H9 (cell line): ENCODE results near the gene EPHA2. TPM values are rescaled to one million over a fixed set of nuclear protein-coding genes. Genes with fewer than 3 reads are reported as not detected.

Experiments
- DNase-seq: peaks from one replicate; pipeline ENCODE4 v3.0.0-alpha.2; 2017
- H2AFZ ChIP-seq: one replicate; pipeline ENCODE4 v1.6.1; 2013; ENCODE audit warnings: mild to moderate bottlenecking, low read length, control low read depth, moderate library complexity
- H2AK5ac ChIP-seq: 2 replicates; pipeline ENCODE4 v1.6.1; 2013; ENCODE audit warnings: low read length, control low read depth, mixed read lengths; ENCODE audit not compliant: insufficient read length
- H2BK120ac ChIP-seq: one replicate; pipeline ENCODE4 v1.6.1; 2013; ENCODE audit warnings: low read depth, mild to moderate bottlenecking, low read length, control low read depth, inconsistent platforms; ENCODE audit not compliant: poor library complexity, severe bottlenecking
- H2BK12ac ChIP-seq: 2 replicates; pipeline ENCODE4 v1.6.1; 2013; ENCODE audit warnings: low read length, control low read depth, mixed read lengths, low read depth; ENCODE audit not compliant: insufficient read length
- H2BK15ac ChIP-seq: 2 replicates; pipeline ENCODE4 v1.6.1; 2013; ENCODE audit warnings: low read depth, low read length, control low read depth
- H2BK20ac ChIP-seq: one replicate; pipeline ENCODE4 v1.6.1; 2013; ENCODE audit warnings: low read depth, mild to moderate bottlenecking, low read length, control low read depth, inconsistent platforms; ENCODE audit not compliant: poor library complexity, severe bottlenecking
- H2BK5ac ChIP-seq: 2 replicates; pipeline ENCODE4 v1.6.1; 2013; ENCODE audit warnings: low read length, control low read depth, mixed read lengths; ENCODE audit not compliant: insufficient read length
- H3K14ac ChIP-seq: 2 replicates; pipeline ENCODE4 v1.6.1; 2013; ENCODE audit warnings: low read length, control low read depth; ENCODE audit not compliant: insufficient read depth
- H3K18ac ChIP-seq: 2 replicates; pipeline ENCODE4 v1.6.1; 2013; ENCODE audit warnings: low read depth, mild to moderate bottlenecking, mixed read lengths, low read length, control low read depth; ENCODE audit not compliant: insufficient read length
- H3K23ac ChIP-seq: 2 replicates; pipeline ENCODE4 v1.6.1; 2013; ENCODE audit warnings: low read length, control low read depth, mixed read lengths, low read depth; ENCODE audit not compliant: insufficient read length
- H3K23me2 ChIP-seq: 2 replicates; pipeline ENCODE4 v1.6.1; 2013; ENCODE audit warnings: low read depth, mild to moderate bottlenecking, mixed read lengths, low read length, control low read depth; ENCODE audit not compliant: insufficient read length, poor library complexity, severe bottlenecking
- H3K27ac ChIP-seq: 2 replicates; pipeline ENCODE4 v1.5.1; 2013; ENCODE audit warnings: low read length, control low read depth, mixed read lengths, low read depth; ENCODE audit not compliant: insufficient read length
- H3K27me3 ChIP-seq: 2 replicates; pipeline ENCODE4 v1.6.1; 2013; ENCODE audit warnings: low read length, control low read depth, inconsistent platforms; ENCODE audit not compliant: insufficient read depth
- H3K4ac ChIP-seq: 2 replicates; pipeline ENCODE4 v1.6.1; 2013; ENCODE audit warnings: low read depth, mild to moderate bottlenecking, control low read depth, inconsistent platforms, low read length, moderate library complexity
- H3K4me1 ChIP-seq: 2 replicates; pipeline ENCODE4 v1.6.1; 2013; ENCODE audit warnings: low read length, control low read depth, inconsistent platforms; ENCODE audit not compliant: insufficient read depth
- H3K4me2 ChIP-seq: 2 replicates; pipeline ENCODE4 v1.6.1; 2013; ENCODE audit warnings: low read length, control low read depth, mixed read lengths; ENCODE audit not compliant: insufficient read length, insufficient read depth
- H3K56ac ChIP-seq: 2 replicates; pipeline ENCODE4 v1.6.1; 2013; ENCODE audit warnings: low read depth, mild to moderate bottlenecking, mixed read lengths, low read length, control low read depth; ENCODE audit not compliant: insufficient read length
- H3K79me1 ChIP-seq: 2 replicates; pipeline ENCODE4 v1.6.1; 2013; ENCODE audit warnings: low read depth, mild to moderate bottlenecking, moderate library complexity, low read length, control low read depth, inconsistent platforms; ENCODE audit not compliant: insufficient read depth, poor library complexity, severe bottlenecking
- H3K79me2 ChIP-seq: 2 replicates; pipeline ENCODE4 v1.6.1; 2013; ENCODE audit warnings: low read length, control low read depth, inconsistent platforms; ENCODE audit not compliant: insufficient read depth
- H3K9ac ChIP-seq: 2 replicates; pipeline ENCODE4 v1.6.1; 2013; ENCODE audit warnings: low read length, control low read depth, mixed read lengths; ENCODE audit not compliant: insufficient read length; ENCODE audit errors: extremely low read depth
- H3K9me3 ChIP-seq: one replicate; pipeline ENCODE4 v1.6.1; 2013; ENCODE audit warnings: low read depth, low read length, inconsistent platforms; ENCODE audit not compliant: control insufficient read depth
- H3T11ph ChIP-seq: one replicate; pipeline ENCODE4 v1.6.1; 2013; ENCODE audit warnings: mild to moderate bottlenecking, low read length, control low read depth, inconsistent platforms
- H4K20me1 ChIP-seq: one replicate; pipeline ENCODE4 v1.6.1; 2013; ENCODE audit not compliant: control insufficient read depth, insufficient read length, insufficient read depth
- H4K5ac ChIP-seq: 2 replicates; pipeline ENCODE4 v1.6.1; 2013; ENCODE audit warnings: low read depth, mild to moderate bottlenecking, mixed read lengths, low read length, control low read depth; ENCODE audit not compliant: insufficient read length
- H4K8ac ChIP-seq: replicated peaks from 2 replicates; pipeline ENCODE4 v1.6.1; 2013; ENCODE audit warnings: low read length, control low read depth, mixed read lengths, low read depth; ENCODE audit not compliant: insufficient read length
- H4K91ac ChIP-seq: 2 replicates; pipeline ENCODE4 v1.6.1; 2013; ENCODE audit warnings: low read depth, mild to moderate bottlenecking, moderate library complexity, mixed read lengths, low read length, control low read depth; ENCODE audit not compliant: insufficient read length
- H3K27ac Mint-ChIP-seq, 3 experiments: 2 replicates in 2 of 3; 3 replicates in 1 of 3; pipeline ENCODE4 v1.8.0; 2020 to 2021; ENCODE audit warnings: mixed read lengths in 3 of 3, mild to moderate bottlenecking in 1 of 3, moderate library complexity in 1 of 3
- H3K27me3 Mint-ChIP-seq: 2 replicates; pipeline ENCODE4 v1.8.0; 2021; ENCODE audit warnings: low read depth, mild to moderate bottlenecking, moderate library complexity, mixed read lengths
- H3K36me3 Mint-ChIP-seq, 3 experiments: 2 replicates in 2 of 3; 3 replicates in 1 of 3; pipeline ENCODE4 v1.8.0; 2020 to 2021; ENCODE audit warnings: low read depth in 3 of 3, mixed read lengths in 3 of 3; ENCODE audit not compliant: insufficient read depth in 1 of 3
- H3K4me1 Mint-ChIP-seq, 2 experiments: 2 replicates each; pipeline ENCODE4 v1.8.0; 2020; ENCODE audit warnings: mixed read lengths in 2 of 2
- H3K4me3 Mint-ChIP-seq, 2 experiments: 2 replicates in 1 of 2; 3 replicates in 1 of 2; pipeline ENCODE4 v1.8.0; 2020 to 2021; ENCODE audit warnings: mild to moderate bottlenecking in 2 of 2, mixed read lengths in 2 of 2, moderate library complexity in 1 of 2
- H3K9me3 Mint-ChIP-seq, 2 experiments: 2 replicates in 1 of 2; 3 replicates in 1 of 2; pipeline ENCODE4 v1.8.0; 2020; ENCODE audit warnings: mild to moderate bottlenecking in 2 of 2, mixed read lengths in 2 of 2, moderate library complexity in 1 of 2
- WGBS: extraction: QIAGEN DNeasy Blood & Tissue Kit; methylation state at CpG from one replicate; pipeline ENCODE4 v1.1.7; 2013; ENCODE audit warnings: missing lambda C conversion rate, low lambda C conversion rate, mixed read lengths; ENCODE audit not compliant: insufficient read length; ENCODE audit errors: extremely low coverage; 5-methylcytosine and 5-hydroxymethylcytosine counted together
- total RNA-seq: library from RNA; stranded (reverse); gene quantifications from 2 replicates; pipeline ENCODE4 v1.2.1, GENCODE V29; 2021
- TF ChIP-seq, protein P1 (sequence below): fragments of 200-600 bp; sonication (generic); conservative IDR thresholded peaks from 3 replicates; pipeline ENCODE4 v1.8.0; 2021; ENCODE audit warnings: antibody characterized with exemption, mild to moderate bottlenecking

The EPHA2 gene
- total RNA-seq, 1 experiment from 2014 or later = 33.1 TPM

DNA sequence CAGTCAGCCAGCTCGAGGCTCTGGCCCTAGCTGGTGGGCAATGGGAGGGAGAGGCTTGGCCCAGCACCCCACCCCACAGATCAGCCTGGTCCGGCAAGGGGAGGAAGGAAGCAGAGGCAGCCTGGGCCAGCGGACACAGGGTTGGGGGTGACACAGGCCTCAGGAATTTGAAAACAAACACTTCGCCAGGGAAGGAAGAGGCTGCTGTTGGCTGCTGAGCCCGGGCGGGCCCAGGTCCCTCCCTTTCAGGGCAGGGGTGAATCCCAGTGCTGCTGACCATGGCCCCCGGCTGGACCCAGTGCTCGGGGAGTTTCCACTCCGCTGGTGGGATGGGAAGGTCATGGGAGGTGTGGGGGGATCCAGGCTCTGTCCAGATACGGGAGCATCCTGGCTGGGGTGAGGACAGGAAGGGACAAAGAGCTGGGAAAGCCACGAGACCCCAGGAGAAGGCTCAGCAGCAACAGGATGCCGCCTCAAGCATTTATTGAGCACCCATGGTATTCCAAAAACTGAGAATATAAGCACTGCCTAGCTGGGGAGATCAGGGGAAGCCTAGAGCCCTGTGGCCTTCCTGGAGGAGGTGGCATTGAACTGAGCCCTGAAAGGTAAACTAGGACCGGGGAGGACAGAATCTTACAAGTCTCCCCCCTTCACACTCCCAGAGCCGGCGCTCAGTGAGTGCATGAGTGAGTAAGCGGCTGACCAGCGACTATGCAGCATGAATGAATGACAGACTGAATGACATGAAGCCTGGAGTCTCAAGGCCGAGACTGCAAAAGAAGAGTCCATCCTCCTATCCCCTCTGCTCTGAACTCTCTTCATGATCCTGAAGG lies 26.2 kb upstream of the EPHA2 start:
- Mint-ChIP-seq H3K27ac (peak overlapping the region; percentile 94 to 98 (median 96)), H3K9me3 (no peaks in the 10 kb centered on the region)

More for the DNA sequence above, 26.2 kb upstream of the EPHA2 start:
- Mint-ChIP-seq H3K27me3 (peaks cover 3% of the 10 kb centered on the region), H3K4me1 (peaks cover 12 to 20% of the 10 kb centered on the region in 2 experiments), H3K4me3 (peak overlapping the region in 1 of 2 experiments; percentile 50; a peak in 1 of 5 replicates), H3K36me3 (no peaks in the 10 kb centered on the region)
- Histone ChIP-seq H2BK12ac (peak overlapping the region; percentile 71), H3T11ph (no peak overlapping the region), H4K20me1 (no peaks in the 10 kb centered on the region), H3K23me2 (no peaks in the 10 kb centered on the region), H3K14ac (peak overlapping the region; percentile 88), H3K23ac (no peak overlapping the region), H3K4ac (no peak overlapping the region), H3K4me2 (no peak overlapping the region), H4K8ac (no peak overlapping the region), H2BK120ac (no peak overlapping the region), H3K79me2 (no peaks in the 10 kb centered on the region), H2AFZ (no peak overlapping the region), H3K9me3 (no peaks in the 10 kb centered on the region), H2BK20ac (no peak overlapping the region), H2BK5ac (no peak overlapping the region), H4K5ac (no peak overlapping the region), H2AK5ac (no peak overlapping the region), H3K18ac (peak overlapping the region; percentile 78), H2BK15ac (no peak overlapping the region), H3K9ac (no peak overlapping the region), H3K79me1 (no peaks in the 10 kb centered on the region), H3K27me3 (no peaks in the 10 kb centered on the region), H4K91ac (no peak overlapping the region), H3K56ac (no peak overlapping the region), H3K27ac (no peak overlapping the region), H3K4me1 (no peaks in the 10 kb centered on the region)
- no CpG with 5 or more reads among the region's 18 CpGs for WGBS
- TF ChIP-seq, protein P1, sequence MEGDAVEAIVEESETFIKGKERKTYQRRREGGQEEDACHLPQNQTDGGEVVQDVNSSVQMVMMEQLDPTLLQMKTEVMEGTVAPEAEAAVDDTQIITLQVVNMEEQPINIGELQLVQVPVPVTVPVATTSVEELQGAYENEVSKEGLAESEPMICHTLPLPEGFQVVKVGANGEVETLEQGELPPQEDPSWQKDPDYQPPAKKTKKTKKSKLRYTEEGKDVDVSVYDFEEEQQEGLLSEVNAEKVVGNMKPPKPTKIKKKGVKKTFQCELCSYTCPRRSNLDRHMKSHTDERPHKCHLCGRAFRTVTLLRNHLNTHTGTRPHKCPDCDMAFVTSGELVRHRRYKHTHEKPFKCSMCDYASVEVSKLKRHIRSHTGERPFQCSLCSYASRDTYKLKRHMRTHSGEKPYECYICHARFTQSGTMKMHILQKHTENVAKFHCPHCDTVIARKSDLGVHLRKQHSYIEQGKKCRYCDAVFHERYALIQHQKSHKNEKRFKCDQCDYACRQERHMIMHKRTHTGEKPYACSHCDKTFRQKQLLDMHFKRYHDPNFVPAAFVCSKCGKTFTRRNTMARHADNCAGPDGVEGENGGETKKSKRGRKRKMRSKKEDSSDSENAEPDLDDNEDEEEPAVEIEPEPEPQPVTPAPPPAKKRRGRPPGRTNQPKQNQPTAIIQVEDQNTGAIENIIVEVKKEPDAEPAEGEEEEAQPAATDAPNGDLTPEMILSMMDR = no peak
- peak; percentile 93 for DNase-seq
